MCF 10A (cell line): ENCODE measurements around the gene BICD2. TPM values are rescaled to one million over a fixed set of nuclear protein-coding genes. Genes with fewer than 3 reads are reported as not detected.
A peak's percentile ranks its signal among the peaks of the same experiment; 100 is the strongest.

Experiments used
- BruUV-seq: library from RNA; stranded (reverse); fragments of 400-500 nt; replicated peaks from 2 replicates; lab custom pipeline; 2021; lab: Mats Ljungman, UMichigan
- CTCF ChIA-PET: fragments of 300-600 bp; sonication (Branson Sonifier 250); formaldehyde crosslinking; extraction: SDS; loops from one replicate; lab custom pipeline; 2021; ENCODE audit warnings: antibody characterized with exemption, inconsistent platforms; lab: Yijun Ruan, JAX
- POLR2A ChIA-PET: fragments of 300-600, 350-650 bp; sonication (Branson Sonifier 250); formaldehyde crosslinking; extraction: SDS; loops from one replicate; lab custom pipeline; 2020; ENCODE audit warnings: antibody characterized with exemption, inconsistent platforms; lab: Yijun Ruan, JAX
- DNase-seq: peaks from one replicate; pipeline ENCODE4 v3.0.0-alpha.2; 2018; ENCODE audit not compliant: unreplicated experiment
- H3K27ac Mint-ChIP-seq: one replicate; pipeline ENCODE4 v1.8.0; 2022; ENCODE audit warnings: mild to moderate bottlenecking, low read depth, mixed read lengths; ENCODE audit not compliant: unreplicated experiment
- H3K27me3 Mint-ChIP-seq: one replicate; pipeline ENCODE4 v1.8.0; 2022; ENCODE audit warnings: mixed read lengths; ENCODE audit not compliant: insufficient read depth, unreplicated experiment
- H3K36me3 Mint-ChIP-seq: one replicate; pipeline ENCODE4 v1.8.0; 2022; ENCODE audit warnings: mild to moderate bottlenecking, moderate library complexity, mixed read lengths; ENCODE audit not compliant: insufficient read depth, unreplicated experiment
- H3K4me1 Mint-ChIP-seq: one replicate; pipeline ENCODE4 v1.8.0; 2022; ENCODE audit warnings: mixed read lengths; ENCODE audit not compliant: insufficient read depth, unreplicated experiment
- H3K4me3 Mint-ChIP-seq: one replicate; pipeline ENCODE4 v1.8.0; 2022; ENCODE audit warnings: mild to moderate bottlenecking, moderate library complexity, mixed read lengths; ENCODE audit not compliant: unreplicated experiment
- H3K9me3 Mint-ChIP-seq: one replicate; pipeline ENCODE4 v1.8.0; 2022; ENCODE audit warnings: mixed read lengths; ENCODE audit not compliant: unreplicated experiment
- intact Hi-C: fragments of 100-400 bp; cut with micrococcal nuclease; formaldehyde crosslinking; loops from 2 replicates; pipeline ENCODE4 v1.14.1; 2022
- total RNA-seq: library from RNA; stranded (reverse); gene quantifications from 2 replicates; pipeline ENCODE4 v1.2.3, GENCODE V29; 2022
- TF ChIP-seq, protein P1 (sequence below): fragments of 200-600 bp; IDR thresholded peaks from one replicate; pipeline ENCODE4 v1.8.0; 2022; ENCODE audit warnings: antibody characterized with exemption, mild to moderate bottlenecking; ENCODE audit not compliant: unreplicated experiment

BICD2 gene
- total RNA-seq, 1 experiment from 2014 or later = 23.5 TPM

- CTCF ChIA-PET = interaction anchor here (0.7 kb wide), 1 partner anchor 14 kb away, joined by 4 read pairs; no protein-coding TSS in a partner anchor
- Mint-ChIP-seq H3K9me3 (no peaks in the 10 kb centered on the region), H3K27ac (peak overlapping the region; percentile 59), H3K4me3 (no peak overlapping the region), H3K36me3 (peaks cover 55% of the 10 kb centered on the region), H3K4me1 (peaks cover 22% of the 10 kb centered on the region), H3K27me3 (no peaks in the 10 kb centered on the region)
- intact Hi-C loops = no loop called here
- no TSS peak for BruUV-seq
- TF ChIP-seq, protein P1, sequence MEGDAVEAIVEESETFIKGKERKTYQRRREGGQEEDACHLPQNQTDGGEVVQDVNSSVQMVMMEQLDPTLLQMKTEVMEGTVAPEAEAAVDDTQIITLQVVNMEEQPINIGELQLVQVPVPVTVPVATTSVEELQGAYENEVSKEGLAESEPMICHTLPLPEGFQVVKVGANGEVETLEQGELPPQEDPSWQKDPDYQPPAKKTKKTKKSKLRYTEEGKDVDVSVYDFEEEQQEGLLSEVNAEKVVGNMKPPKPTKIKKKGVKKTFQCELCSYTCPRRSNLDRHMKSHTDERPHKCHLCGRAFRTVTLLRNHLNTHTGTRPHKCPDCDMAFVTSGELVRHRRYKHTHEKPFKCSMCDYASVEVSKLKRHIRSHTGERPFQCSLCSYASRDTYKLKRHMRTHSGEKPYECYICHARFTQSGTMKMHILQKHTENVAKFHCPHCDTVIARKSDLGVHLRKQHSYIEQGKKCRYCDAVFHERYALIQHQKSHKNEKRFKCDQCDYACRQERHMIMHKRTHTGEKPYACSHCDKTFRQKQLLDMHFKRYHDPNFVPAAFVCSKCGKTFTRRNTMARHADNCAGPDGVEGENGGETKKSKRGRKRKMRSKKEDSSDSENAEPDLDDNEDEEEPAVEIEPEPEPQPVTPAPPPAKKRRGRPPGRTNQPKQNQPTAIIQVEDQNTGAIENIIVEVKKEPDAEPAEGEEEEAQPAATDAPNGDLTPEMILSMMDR = no peak
- DNase-seq = no peak
- POLR2A ChIA-PET = no interaction called here
Measured at GRCh38 chr9:92711844-92712243, 52.8 kb downstream of the BICD2 start.

GRCh38 chr9:92711146-92711545, 53.5 kb downstream of the BICD2 start:
- CTCF ChIA-PET = no interaction called here
- TF ChIP-seq, protein P1 = no peak
- DNase-seq = no peak
- peak overlapping the region; percentile 75 for H3K27ac Mint-ChIP-seq
- POLR2A ChIA-PET = no interaction called here
- no peak overlapping the region for H3K4me3 Mint-ChIP-seq
- no TSS peak for BruUV-seq
- H3K9me3 Mint-ChIP-seq = no peaks in the 10 kb centered on the region
- no peaks in the 10 kb centered on the region for H3K27me3 Mint-ChIP-seq
- H3K36me3 Mint-ChIP-seq = peaks cover 62% of the 10 kb centered on the region
- peaks cover 28% of the 10 kb centered on the region for H3K4me1 Mint-ChIP-seq
- intact Hi-C loops = no loop called here

DNA sequence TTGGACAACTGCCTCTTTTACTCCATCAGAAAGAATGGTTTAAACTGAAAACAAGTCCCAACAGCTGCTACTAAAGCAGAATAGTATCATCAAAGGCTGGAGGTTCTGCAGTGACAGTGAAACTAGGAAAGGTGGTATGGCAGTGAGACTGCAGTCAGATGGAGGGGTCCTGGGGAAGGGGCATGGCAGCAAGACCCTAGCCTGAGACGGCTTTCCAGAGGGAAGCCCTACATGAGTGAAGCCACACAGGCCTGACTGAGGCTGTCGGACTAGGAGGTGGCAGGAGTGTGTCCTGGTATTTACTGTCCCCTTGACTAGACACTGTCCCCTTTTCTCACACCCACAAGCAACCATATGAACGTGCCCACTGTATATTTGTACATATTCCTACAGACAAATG, 54.3 kb downstream of the BICD2 start:
- ChIA-PET CTCF (no interaction called here), POLR2A (interaction anchor here (0.7 kb wide), 1 partner anchor 218 kb away, joined by 5 read pairs; no protein-coding TSS in a partner anchor)
- intact Hi-C loops = no loop called here
- peaks cover 64% of the 10 kb centered on the region for H3K36me3 Mint-ChIP-seq
- DNase-seq = no peak
- peaks cover 26% of the 10 kb centered on the region for H3K4me1 Mint-ChIP-seq
- no peaks in the 10 kb centered on the region for H3K27me3 Mint-ChIP-seq
- no TSS peak for BruUV-seq
- no peak overlapping the region for H3K27ac Mint-ChIP-seq
- no peak overlapping the region for H3K4me3 Mint-ChIP-seq
- no peaks in the 10 kb centered on the region for H3K9me3 Mint-ChIP-seq
- TF ChIP-seq, protein P1 = no peak

- Mint-ChIP-seq H3K4me3 (no peak overlapping the region), H3K9me3 (no peaks in the 10 kb centered on the region), H3K27me3 (no peaks in the 10 kb centered on the region), H3K36me3 (peaks cover 64% of the 10 kb centered on the region), H3K27ac (no peak overlapping the region), H3K4me1 (peaks cover 25% of the 10 kb centered on the region)
- CTCF ChIA-PET = no interaction called here
- no TSS peak for BruUV-seq
- TF ChIP-seq, protein P1 = no peak
- DNase-seq = no peak
- POLR2A ChIA-PET = interaction anchor here (0.7 kb wide), 1 partner anchor 218 kb away, joined by 5 read pairs; no protein-coding TSS in a partner anchor
- intact Hi-C loops = no loop called here
Measured at GRCh38 chr9:92709954-92710353, 54.7 kb downstream of the BICD2 start.
